OCI-LY7 (cell line): ENCODE results near the gene TP53AIP1. TPM values are rescaled to one million over a fixed set of nuclear protein-coding genes. Genes with fewer than 3 reads are reported as not detected.

ENCODE experiments used
- BruUV-seq: library from RNA; stranded (reverse); fragments of 400-500 nt; replicated peaks from 2 replicates; lab custom pipeline; 2021; lab: Mats Ljungman, UMichigan
- CTCF ChIA-PET: fragments of 300-600 bp; sonication (Branson Sonifier 250); formaldehyde crosslinking; loops from one replicate; lab custom pipeline; 2022; ENCODE audit warnings: antibody characterized with exemption; ENCODE audit not compliant: unreplicated experiment; lab: Charles Lee
- POLR2A ChIA-PET: fragments of 300-600 bp; sonication (Branson Sonifier 250); formaldehyde crosslinking; loops from one replicate; lab custom pipeline; 2022; ENCODE audit warnings: antibody characterized with exemption; lab: Charles Lee
- DNase-seq: peaks from one replicate; pipeline ENCODE4 v3.0.0-alpha.2; 2015; ENCODE audit warnings: low spot score
- H2AFZ ChIP-seq: fragments of 200-600 bp; sonication (generic), shearing (Covaris generic); 2 replicates; pipeline ENCODE4 v1.6.1; 2014; ENCODE audit warnings: mild to moderate bottlenecking, antibody characterized with exemption, low read length, moderate library complexity
- H3K27ac ChIP-seq: fragments of 200-600 bp; sonication (generic); 2 replicates; pipeline ENCODE4 v1.5.1; 2014; ENCODE audit warnings: mixed run types, low read depth, mild to moderate bottlenecking, moderate library complexity, low read length, inconsistent platforms; ENCODE audit not compliant: poor library complexity, severe bottlenecking
- H3K36me3 ChIP-seq: fragments of 200-600 bp; sonication (generic); 2 replicates; pipeline ENCODE4 v1.6.1; 2014; ENCODE audit warnings: mild to moderate bottlenecking, antibody characterized with exemption, low read length, moderate library complexity, mixed read lengths; ENCODE audit not compliant: insufficient read depth
- H3K4me1 ChIP-seq: fragments of 200-600 bp; sonication (generic); 2 replicates; pipeline ENCODE4 v1.5.1; 2014; ENCODE audit warnings: mild to moderate bottlenecking, low read length; ENCODE audit not compliant: insufficient read depth, poor library complexity, severe bottlenecking
- H3K4me2 ChIP-seq: fragments of 200-600 bp; sonication (generic); 2 replicates; pipeline ENCODE4 v1.6.1; 2014; ENCODE audit warnings: mild to moderate bottlenecking, low read length
- H3K4me3 ChIP-seq: fragments of 200-600 bp; sonication (generic); 2 replicates; pipeline ENCODE4 v1.5.1; 2014; ENCODE audit warnings: mild to moderate bottlenecking, low read depth, low read length; ENCODE audit not compliant: poor library complexity, severe bottlenecking
- H3K79me2 ChIP-seq: fragments of 200-600 bp; sonication (generic); 2 replicates; pipeline ENCODE4 v1.6.1; 2016; ENCODE audit warnings: low read depth, mild to moderate bottlenecking, low read length, moderate library complexity, mixed read lengths; ENCODE audit not compliant: insufficient read depth
- H3K9me2 ChIP-seq: fragments of 200-600 bp; sonication (generic); 2 replicates; pipeline ENCODE4 v1.6.1; 2016; ENCODE audit warnings: mild to moderate bottlenecking, low read length, mixed read lengths; ENCODE audit not compliant: insufficient read depth
- H3K9me3 ChIP-seq: fragments of 200-600 bp; sonication (generic); 2 replicates; pipeline ENCODE4 v1.6.1; 2014; ENCODE audit warnings: mild to moderate bottlenecking, mixed run types, low read length, mixed read lengths
- H4K20me1 ChIP-seq: fragments of 200-600 bp; sonication (generic); 2 replicates; pipeline ENCODE4 v1.6.1; 2014; ENCODE audit warnings: mild to moderate bottlenecking, antibody characterized with exemption, low read length, moderate library complexity, mixed read lengths; ENCODE audit not compliant: insufficient read depth
- CTCF ChIP-seq: fragments of 200-600 bp; sonication (generic); conservative IDR thresholded peaks from 2 replicates; pipeline ENCODE4 v1.5.1; 2014; ENCODE audit warnings: mild to moderate bottlenecking, antibody characterized with exemption, low read length, moderate library complexity, mixed read lengths
- EZH2phosphoT487 ChIP-seq: fragments of 200-600 bp; sonication (generic); IDR thresholded peaks from 2 replicates; pipeline ENCODE4 v1.6.1; 2018; ENCODE audit warnings: low read depth, borderline replicate concordance, mild to moderate bottlenecking, mixed run types, antibody characterized with exemption, low read length, moderate library complexity, mixed read lengths
- intact Hi-C: fragments of 100-400 bp; cut with micrococcal nuclease; formaldehyde crosslinking; loops from one replicate; pipeline ENCODE4 v1.10.0; 2022; ENCODE audit not compliant: unreplicated experiment
- total RNA-seq, 2 experiments: library from RNA; depleted of rRNA in 1 of 2; stranded (reverse); fragments of >200 nt in 1 of 2; shearing (Covaris generic) in 1 of 2; gene quantifications; 2 replicates each; pipeline ENCODE4 v1.2.3, GENCODE V29; 2014 to 2022

The TP53AIP1 gene
- total RNA-seq, 2 experiments from 2014 or later, result not detected

DNA sequence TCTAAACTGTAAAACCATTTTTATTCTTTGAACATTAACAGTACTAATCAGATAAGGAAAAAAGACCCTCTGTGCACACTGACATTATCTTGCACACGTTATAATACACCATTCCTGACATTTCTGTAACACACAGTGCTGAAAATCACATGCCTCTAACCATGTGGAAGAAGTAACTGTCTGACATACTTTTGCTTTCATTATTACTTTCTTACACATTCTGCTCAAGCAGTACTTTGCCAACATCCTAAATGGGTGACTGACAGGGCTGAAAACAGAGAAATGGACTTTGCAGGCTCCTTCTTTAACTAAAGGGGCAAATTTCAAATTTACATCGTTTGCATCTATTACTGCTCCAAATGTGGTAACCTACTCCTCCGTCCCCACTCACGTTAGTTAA lies 22.8 kb upstream of the TP53AIP1 start:
- ChIA-PET CTCF (interaction anchor here (0.6 kb wide), 1 partner anchor 132 kb away, joined by 3 read pairs; no protein-coding TSS in a partner anchor), POLR2A (no interaction called here)
- H4K20me1 ChIP-seq, result no peaks in the 10 kb centered on the region
- no peak overlapping the region for H3K4me2 ChIP-seq
- no TSS peak for BruUV-seq
- no peak for DNase-seq
- no peaks in the 10 kb centered on the region for H3K9me2 ChIP-seq
- H3K4me3 ChIP-seq, result no peak overlapping the region
- H2AFZ ChIP-seq, result no peak overlapping the region
- no peaks in the 10 kb centered on the region for H3K79me2 ChIP-seq
- TF ChIP-seq EZH2phosphoT487, result no peak
- no peak for TF ChIP-seq CTCF
- H3K27ac ChIP-seq, result no peak overlapping the region
- H3K36me3 ChIP-seq, result no peaks in the 10 kb centered on the region
- no peaks in the 10 kb centered on the region for H3K9me3 ChIP-seq
- intact Hi-C loops, result no loop called here
- no peaks in the 10 kb centered on the region for H3K4me1 ChIP-seq

DNA sequence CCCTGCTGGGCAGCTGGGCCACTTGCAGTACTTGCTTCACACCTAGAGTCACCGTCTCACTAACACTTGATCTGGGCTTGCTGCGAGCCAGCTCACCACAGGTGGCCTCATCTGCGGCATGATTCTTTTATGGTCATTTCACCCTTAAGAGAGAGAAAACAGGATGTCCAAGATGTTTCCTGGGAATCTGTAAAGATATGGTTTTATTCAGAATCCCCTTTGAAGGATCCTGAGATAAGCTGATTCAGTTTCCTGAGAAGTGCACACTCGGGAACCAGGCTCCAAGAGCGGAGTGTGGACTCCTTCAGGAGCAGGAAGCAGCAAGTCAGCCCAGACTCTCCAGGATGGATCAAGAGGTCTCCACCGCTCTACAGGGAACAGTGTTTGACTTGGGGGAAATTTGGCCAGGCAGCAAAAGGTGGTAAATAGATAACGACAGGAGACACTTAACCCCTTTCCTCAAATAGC lies 21.8 kb upstream of the TP53AIP1 start:
- H3K4me1 ChIP-seq, result no peaks in the 10 kb centered on the region
- no TSS peak for BruUV-seq
- ChIA-PET CTCF (no interaction called here), POLR2A (no interaction called here)
- no peaks in the 10 kb centered on the region for H3K79me2 ChIP-seq
- H3K4me3 ChIP-seq, result no peak overlapping the region
- H3K27ac ChIP-seq, result no peak overlapping the region
- intact Hi-C loops, result no loop called here
- no peaks in the 10 kb centered on the region for H4K20me1 ChIP-seq
- H3K4me2 ChIP-seq, result no peak overlapping the region
- TF ChIP-seq EZH2phosphoT487 (no peak), CTCF (no peak)
- H3K9me2 ChIP-seq, result no peaks in the 10 kb centered on the region
- no peak overlapping the region for H2AFZ ChIP-seq
- DNase-seq, result no peak
- no peaks in the 10 kb centered on the region for H3K36me3 ChIP-seq
- no peaks in the 10 kb centered on the region for H3K9me3 ChIP-seq

DNA sequence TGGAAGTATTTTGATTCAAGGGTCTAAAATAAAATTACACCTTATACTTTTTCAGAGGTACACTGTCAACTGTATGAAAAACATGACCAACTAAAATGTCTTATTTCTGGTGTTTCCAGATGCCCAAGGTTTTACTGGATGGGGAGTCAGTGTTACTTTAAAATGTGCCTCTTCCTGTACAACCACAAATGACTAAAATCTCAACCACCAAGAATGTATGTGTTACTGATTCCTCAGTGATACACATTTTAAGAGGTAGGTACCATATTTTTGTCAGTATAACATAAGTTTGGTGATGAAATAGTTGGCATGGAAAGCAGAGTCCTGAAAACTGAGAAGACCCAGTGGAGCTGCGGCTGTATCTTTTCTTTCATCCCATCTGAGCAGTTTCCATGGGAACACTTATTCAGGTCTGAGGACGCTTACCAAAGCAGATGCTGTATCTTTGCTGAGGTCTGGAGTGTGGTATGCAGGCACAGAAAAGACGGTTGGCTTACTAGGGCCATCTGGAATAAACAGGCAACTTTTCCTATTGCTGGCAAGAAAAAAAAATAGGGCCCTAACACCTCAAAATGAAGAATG lies 21.2 kb upstream of the TP53AIP1 start:
- no peaks in the 10 kb centered on the region for H3K36me3 ChIP-seq
- intact Hi-C loops, result no loop called here
- no peaks in the 10 kb centered on the region for H4K20me1 ChIP-seq
- H3K9me3 ChIP-seq, result no peaks in the 10 kb centered on the region
- H3K4me1 ChIP-seq, result no peaks in the 10 kb centered on the region
- TF ChIP-seq EZH2phosphoT487 (no peak), CTCF (no peak)
- no peak overlapping the region for H3K27ac ChIP-seq
- H2AFZ ChIP-seq, result no peak overlapping the region
- BruUV-seq, result no TSS peak
- H3K79me2 ChIP-seq, result no peaks in the 10 kb centered on the region
- CTCF ChIA-PET, result no interaction called here
- DNase-seq, result no peak
- POLR2A ChIA-PET, result no interaction called here
- no peak overlapping the region for H3K4me3 ChIP-seq
- H3K9me2 ChIP-seq, result no peaks in the 10 kb centered on the region
- H3K4me2 ChIP-seq, result no peak overlapping the region
